Measurements from ENCODE around the gene HLCS. TPM values are rescaled to one million over a fixed set of nuclear protein-coding genes. Genes with fewer than 3 reads are reported as not detected.
A peak's percentile ranks its signal among the peaks of the same experiment; 100 is the strongest.

HLCS gene
- total RNA-seq, 1 experiment from 2014 or later = 12.7 TPM

- no peak overlapping the region for H2AFZ ChIP-seq (ENCODE audit: low read length)
- H3K4me3 Mint-ChIP-seq = no peak overlapping the region
- H2BK12ac ChIP-seq (ENCODE audit: insufficient read length, low read depth, low read length) = no peak overlapping the region
- H3K27me3 Mint-ChIP-seq (ENCODE audit: low read depth) = no peaks in the 10 kb centered on the region; the same call in 1 of the 2 replicates
- H3K27ac Mint-ChIP-seq = peak overlapping the region in 1 of 3 experiments; percentile 24; a peak in 2 of 7 replicates
- no peak overlapping the region for H3K9ac ChIP-seq (ENCODE audit: extremely low read depth, insufficient read length, low read length)
- no peaks in the 10 kb centered on the region for H3K79me2 ChIP-seq (ENCODE audit: insufficient read depth, low read length)
- no peaks in the 10 kb centered on the region for H3K27me3 ChIP-seq (ENCODE audit: insufficient read depth, low read length)
- H2BK5ac ChIP-seq (ENCODE audit: insufficient read length, low read length) = no peak overlapping the region
- no peak for TF ChIP-seq CTCF (conservative IDR thresholded peaks at IDR 0.05)
- no peaks in the 10 kb centered on the region for H4K20me1 ChIP-seq (ENCODE audit: control insufficient read depth, insufficient read depth, insufficient read length)
- no peaks in the 10 kb centered on the region for H3K9me3 ChIP-seq (ENCODE audit: control insufficient read depth, low read depth, low read length)
- no peak overlapping the region for H3K27ac ChIP-seq (ENCODE audit: insufficient read length, low read depth, low read length)
- no peak overlapping the region for H3K23ac ChIP-seq (ENCODE audit: insufficient read length, low read depth, low read length)
- no peak overlapping the region for H3K14ac ChIP-seq (ENCODE audit: insufficient read depth, low read length)
- H4K91ac ChIP-seq (ENCODE audit: insufficient read length, low read depth, low read length) = no peak overlapping the region
- H4K5ac ChIP-seq (ENCODE audit: insufficient read length, low read depth, low read length) = no peak overlapping the region
- H3K56ac ChIP-seq (ENCODE audit: insufficient read length, low read depth, low read length) = no peak overlapping the region
- H2BK120ac ChIP-seq (ENCODE audit: low read depth, low read length, poor library complexity, severe bottlenecking) = no peak overlapping the region
- peaks cover 14 to 18% of the 10 kb centered on the region in 2 experiments for H3K4me1 Mint-ChIP-seq
- no peak overlapping the region for H3K4me2 ChIP-seq (ENCODE audit: insufficient read depth, insufficient read length, low read length)
- H3K9me3 Mint-ChIP-seq = no peaks in the 10 kb centered on the region
- DNase-seq = no peak
- no peaks in the 10 kb centered on the region for H3K79me1 ChIP-seq (ENCODE audit: insufficient read depth, low read depth, low read length, poor library complexity, severe bottlenecking)
- H4K8ac ChIP-seq (replicated peaks; ENCODE audit: insufficient read length, low read depth, low read length) = no peak overlapping the region
- H3K4ac ChIP-seq (ENCODE audit: low read depth, low read length) = no peak overlapping the region
- H3K23me2 ChIP-seq (ENCODE audit: insufficient read length, low read depth, low read length, poor library complexity, severe bottlenecking) = no peaks in the 10 kb centered on the region
- H3K18ac ChIP-seq (ENCODE audit: insufficient read length, low read depth, low read length) = no peak overlapping the region
- no peak overlapping the region for H3T11ph ChIP-seq (ENCODE audit: low read length)
- H3K36me3 Mint-ChIP-seq (ENCODE audit: insufficient read depth in 1 of 3, low read depth in 3 of 3) = peaks cover 0 to 5% (median 3%) of the 10 kb centered on the region in 3 experiments; a peak in 4 of 7 replicates
- no peaks in the 10 kb centered on the region; the same call in 1 of the 2 replicates for H3K4me1 ChIP-seq (ENCODE audit: insufficient read depth, low read length)
- no CpG with 5 or more reads among the region's 8 CpGs for WGBS (ENCODE audit: extremely low coverage, insufficient read length, low lambda C conversion rate)
- H2BK15ac ChIP-seq (ENCODE audit: low read depth, low read length) = no peak overlapping the region
- H2AK5ac ChIP-seq (ENCODE audit: insufficient read length, low read length) = no peak overlapping the region
- H2BK20ac ChIP-seq (ENCODE audit: low read depth, low read length, poor library complexity, severe bottlenecking) = no peak overlapping the region
Observed at GRCh38 chr21:36890086-36890485, 76.4 kb downstream of the HLCS start.

Data from H9 (cell line).